Kidney tubule cell (primary cell): ENCODE data around the gene GREM2.

ENCODE experiments used
- DNase-seq: peaks from one replicate; pipeline ENCODE4 v3.0.0-alpha.2; 2018; ENCODE audit warnings: low spot score

Gene GREM2

GRCh38 chr1:240610636-240611035 lies 1.3 kb downstream of the GREM2 start:
- DNase-seq, result no peak

- DNase-seq, result no peak
These were observed 2.4 kb downstream of the GREM2 start for GRCh38 chr1:240609527-240610060.

- no peak for DNase-seq
These were observed 3.2 kb downstream of the GREM2 start for GRCh38 chr1:240608707-240609106.

GRCh38 chr1:240607006-240607405 lies 4.9 kb downstream of the GREM2 start:
- DNase-seq, result no peak

- DNase-seq, result no peak
These were observed 9.8 kb downstream of the GREM2 start for GRCh38 chr1:240602189-240602588.

GRCh38 chr1:240599830-240600229 lies 12.1 kb downstream of the GREM2 start:
- DNase-seq, result no peak

- no peak for DNase-seq
These were observed 12.7 kb downstream of the GREM2 start for GRCh38 chr1:240599299-240599698.

- DNase-seq, result no peak
These were observed 13.5 kb downstream of the GREM2 start for GRCh38 chr1:240598216-240599001.

GRCh38 chr1:240597153-240597745 lies 14.7 kb downstream of the GREM2 start:
- no peak for DNase-seq

- no peak for DNase-seq
These were observed 16.5 kb downstream of the GREM2 start for GRCh38 chr1:240595476-240595875.

- no peak for DNase-seq
These were observed 20.4 kb downstream of the GREM2 start for GRCh38 chr1:240591564-240591963.

- no peak for DNase-seq
These were observed 20.9 kb downstream of the GREM2 start for GRCh38 chr1:240591078-240591477.

- DNase-seq, result no peak
These were observed 22.3 kb downstream of the GREM2 start for GRCh38 chr1:240589585-240590110.

GRCh38 chr1:240586006-240586405 lies 25.9 kb downstream of the GREM2 start:
- DNase-seq, result no peak

GRCh38 chr1:240582953-240583352 lies 29.0 kb downstream of the GREM2 start:
- DNase-seq, result no peak

GRCh38 chr1:240579511-240579910 lies 32.4 kb downstream of the GREM2 start:
- DNase-seq, result no peak

GRCh38 chr1:240577095-240577494 lies 34.9 kb downstream of the GREM2 start:
- DNase-seq, result no peak

- DNase-seq, result no peak
These were observed 35.8 kb downstream of the GREM2 start for GRCh38 chr1:240575981-240576662.

- DNase-seq, result no peak
These were observed 39.6 kb downstream of the GREM2 start for GRCh38 chr1:240572328-240572727.

- no peak for DNase-seq
These were observed 40.2 kb downstream of the GREM2 start for GRCh38 chr1:240571782-240572181.

GRCh38 chr1:240567066-240567465 lies 44.9 kb downstream of the GREM2 start:
- no peak for DNase-seq

GRCh38 chr1:240562779-240563178 lies 49.2 kb downstream of the GREM2 start:
- no peak for DNase-seq

GRCh38 chr1:240562111-240562590 lies 49.8 kb downstream of the GREM2 start:
- no peak for DNase-seq
